IMR-90 (cell line): ENCODE data around the gene HAGH. TPM values are rescaled to one million over a fixed set of nuclear protein-coding genes. Genes with fewer than 3 reads are reported as not detected.

Experiments
- ATAC-seq: fragments of 200-7000 bp; cut with Tn5 transposase; 2 replicates; pipeline ENCODE4 v1.9.1; 2020; ENCODE audit warnings: low read depth, mild to moderate bottlenecking, moderate library complexity
- BruUV-seq: library from RNA; stranded (reverse); fragments of 400-500 nt; replicated peaks from 2 replicates; lab custom pipeline; 2021; lab: Mats Ljungman, UMichigan
- CTCF ChIA-PET: fragments of 300-600 bp; formaldehyde crosslinking; extraction: SDS; loops from one replicate; lab custom pipeline; 2021; ENCODE audit warnings: antibody characterized with exemption; lab: Yijun Ruan, JAX
- POLR2A ChIA-PET: fragments of 300-600 bp; sonication (Branson Sonifier 250); formaldehyde crosslinking; loops from one replicate; lab custom pipeline; 2022; ENCODE audit warnings: antibody characterized with exemption; ENCODE audit not compliant: unreplicated experiment; lab: Charles Lee
- DNase-seq: peaks from one replicate; pipeline ENCODE4 v3.0.0; 2013
- H2AFZ ChIP-seq: replicated peaks from 2 replicates; pipeline ENCODE3; 2013; ENCODE audit warnings: low read length, mild to moderate bottlenecking; ENCODE audit not compliant: poor library complexity
- H2AK5ac ChIP-seq: 2 replicates; pipeline ENCODE4 v1.6.1; 2013; ENCODE audit warnings: low read depth, low read length, inconsistent platforms
- H2AK9ac ChIP-seq: replicated peaks from 2 replicates; pipeline ENCODE3; 2013; ENCODE audit warnings: mild to moderate bottlenecking, low read depth, low read length, moderate library complexity; ENCODE audit not compliant: poor library complexity
- H2BK120ac ChIP-seq: 2 replicates; pipeline ENCODE4 v1.6.1; 2013; ENCODE audit warnings: low read depth, low read length, inconsistent platforms
- H2BK15ac ChIP-seq: 3 replicates; pipeline ENCODE4 v1.6.1; 2013; ENCODE audit warnings: low read depth, low read length, inconsistent platforms
- H2BK20ac ChIP-seq: 2 replicates; pipeline ENCODE4 v1.6.1; 2013; ENCODE audit warnings: low read depth, mild to moderate bottlenecking, inconsistent platforms, low read length, moderate library complexity
- H2BK5ac ChIP-seq: 2 replicates; pipeline ENCODE4 v1.6.1; 2013; ENCODE audit warnings: mild to moderate bottlenecking, low read depth, low read length, inconsistent platforms; ENCODE audit not compliant: poor library complexity, severe bottlenecking
- H3K14ac ChIP-seq: replicated peaks from 2 replicates; pipeline ENCODE4 v1.6.1; 2013; ENCODE audit warnings: low read depth, low read length, inconsistent platforms
- H3K18ac ChIP-seq: 2 replicates; pipeline ENCODE4 v1.6.1; 2013; ENCODE audit warnings: low read depth, low read length, control low read depth
- H3K23ac ChIP-seq: 2 replicates; pipeline ENCODE4 v1.6.1; 2013; ENCODE audit warnings: low read depth, low read length, inconsistent platforms
- H3K27ac ChIP-seq: 2 replicates; pipeline ENCODE4 v1.5.1; 2013; ENCODE audit warnings: mild to moderate bottlenecking, control low read depth, low read length; ENCODE audit not compliant: insufficient read depth
- H3K27me3 ChIP-seq: 2 replicates; pipeline ENCODE4 v1.6.1; 2013; ENCODE audit warnings: low read length; ENCODE audit not compliant: control insufficient read depth, insufficient read depth
- H3K36me3 ChIP-seq: 2 replicates; pipeline ENCODE4 v1.6.1; 2013; ENCODE audit warnings: low read length, mixed read lengths; ENCODE audit not compliant: control insufficient read depth, insufficient read depth
- H3K4ac ChIP-seq: 2 replicates; pipeline ENCODE4 v1.6.1; 2013; ENCODE audit warnings: low read depth, low read length, inconsistent platforms
- H3K4me1 ChIP-seq: 2 replicates; pipeline ENCODE4 v1.6.1; 2013; ENCODE audit warnings: low read length, mixed read lengths; ENCODE audit not compliant: control insufficient read depth, insufficient read depth
- H3K4me2 ChIP-seq: 2 replicates; pipeline ENCODE4 v1.6.1; 2013; ENCODE audit warnings: low read depth, mild to moderate bottlenecking, control low read depth, low read length, moderate library complexity
- H3K4me3 ChIP-seq: 2 replicates; pipeline ENCODE4 v1.5.1; 2013; ENCODE audit warnings: low read depth, mild to moderate bottlenecking, control low read depth, low read length, moderate library complexity; ENCODE audit not compliant: insufficient read depth
- H3K56ac ChIP-seq: 2 replicates; pipeline ENCODE4 v1.6.1; 2013; ENCODE audit warnings: low read length, inconsistent platforms; ENCODE audit not compliant: insufficient read depth; ENCODE audit errors: extremely low read depth
- H3K79me1 ChIP-seq, 2 experiments: 2 replicates each; pipeline ENCODE4 v1.6.1; 2013; ENCODE audit warnings: low read length in 2 of 2, inconsistent platforms in 1 of 2, low read depth in 1 of 2
- H3K9ac ChIP-seq: 2 replicates; pipeline ENCODE4 v1.6.1; 2013; ENCODE audit warnings: low read depth, low read length, control low read depth
- H3K9me1 ChIP-seq: 2 replicates; pipeline ENCODE4 v1.6.1; 2013; ENCODE audit warnings: low read length, inconsistent platforms; ENCODE audit not compliant: insufficient read depth
- H3K9me3 ChIP-seq: 2 replicates; pipeline ENCODE4 v1.6.1; 2013; ENCODE audit warnings: low read length; ENCODE audit not compliant: control insufficient read depth, insufficient read depth
- H4K20me1 ChIP-seq: 2 replicates; pipeline ENCODE4 v1.6.1; 2013; ENCODE audit warnings: low read length, inconsistent platforms; ENCODE audit not compliant: insufficient read depth
- H4K5ac ChIP-seq: 2 replicates; pipeline ENCODE4 v1.6.1; 2013; ENCODE audit warnings: mild to moderate bottlenecking, low read depth, low read length, control low read depth
- H4K8ac ChIP-seq, 2 experiments: 2 replicates each; pipeline ENCODE4 v1.6.1; 2013; ENCODE audit warnings: low read depth in 2 of 2, low read length in 2 of 2, control low read depth in 1 of 2, inconsistent platforms in 1 of 2
- H4K91ac ChIP-seq: 2 replicates; pipeline ENCODE4 v1.6.1; 2013; ENCODE audit warnings: low read depth, low read length, inconsistent platforms; ENCODE audit not compliant: insufficient read depth
- BHLHE40 ChIP-seq: fragments of 150-350 bp; IDR thresholded peaks from 2 replicates; pipeline ENCODE4 v1.6.1; 2016; ENCODE audit warnings: mild to moderate bottlenecking, low read depth, low read length
- CEBPB ChIP-seq: IDR thresholded peaks from 2 replicates; pipeline ENCODE4 v1.6.1; 2012; ENCODE audit warnings: low read depth, low read length, improper control_type of control experiment
- CHD1 ChIP-seq: IDR thresholded peaks from 2 replicates; pipeline ENCODE4 v1.6.1; 2012; ENCODE audit warnings: low read depth, low read length, improper control_type of control experiment
- CTCF ChIP-seq: conservative IDR thresholded peaks from 2 replicates; pipeline ENCODE4 v1.5.1; 2012; ENCODE audit warnings: mild to moderate bottlenecking, low read depth, low read length, improper control_type of control experiment
- FOS ChIP-seq: fragments of 150-350 bp; IDR thresholded peaks from 2 replicates; pipeline ENCODE4 v1.6.1; 2016; ENCODE audit warnings: low read depth, low read length
- MAFK ChIP-seq: IDR thresholded peaks from 2 replicates; pipeline ENCODE4 v1.6.1; 2012; ENCODE audit warnings: low read depth, low read length, improper control_type of control experiment
- MAZ ChIP-seq: IDR thresholded peaks from 2 replicates; pipeline ENCODE4 v1.6.1; 2012; ENCODE audit warnings: low read depth, mild to moderate bottlenecking, low read length, improper control_type of control experiment, moderate library complexity, borderline replicate concordance
- MXI1 ChIP-seq: IDR thresholded peaks from 2 replicates; pipeline ENCODE4 v1.6.1; 2012; ENCODE audit warnings: low read depth, mild to moderate bottlenecking, low read length, moderate library complexity, borderline replicate concordance
- NFE2L2 ChIP-seq: fragments of 150-350 bp; IDR thresholded peaks from 2 replicates; pipeline ENCODE4 v1.6.1; 2016; ENCODE audit warnings: low read depth, mild to moderate bottlenecking, low read length
- POLR2A ChIP-seq: IDR thresholded peaks from 2 replicates; pipeline ENCODE4 v1.6.1; 2012; ENCODE audit warnings: mild to moderate bottlenecking, low read depth, low read length
- RAD21 ChIP-seq: IDR thresholded peaks from 2 replicates; pipeline ENCODE4 v1.6.1; 2012; ENCODE audit warnings: low read length, improper control_type of control experiment
- RCOR1 ChIP-seq: IDR thresholded peaks from 2 replicates; pipeline ENCODE4 v1.6.1; 2012; ENCODE audit warnings: mild to moderate bottlenecking, low read length, improper control_type of control experiment; ENCODE audit not compliant: insufficient replicate concordance
- RFX5 ChIP-seq: IDR thresholded peaks from 2 replicates; pipeline ENCODE4 v1.8.0; 2012; ENCODE audit warnings: low read depth, mild to moderate bottlenecking, low read length, moderate library complexity
- SMC3 ChIP-seq: fragments of 150-350 bp; IDR thresholded peaks from 2 replicates; pipeline ENCODE4 v1.6.1; 2016; ENCODE audit warnings: low read depth, mild to moderate bottlenecking, antibody characterized with exemption, low read length, moderate library complexity
- USF2 ChIP-seq: fragments of 150-350 bp; IDR thresholded peaks from 2 replicates; pipeline ENCODE4 v1.6.1; 2017; ENCODE audit warnings: mild to moderate bottlenecking, antibody characterized with exemption, low read length, low read depth
- WGBS, 2 experiments: methylation state at CpG; one replicate each; pipeline versions ENCODE4 v1.1.5 to v1.1.7; 2013; ENCODE audit warnings: missing lambda C conversion rate in 2 of 2; ENCODE audit not compliant: insufficient read length in 1 of 2; ENCODE audit errors: extremely low coverage in 2 of 2; 5-methylcytosine and 5-hydroxymethylcytosine counted together
- dilution Hi-C: fragments of 300-500 bp; cut with HindIII; formaldehyde crosslinking; loops from one replicate; pipeline ENCODE4 v1.14.3; 2018; ENCODE audit warnings: low sequenced_read_pairs; ENCODE audit not compliant: unreplicated experiment
- in situ Hi-C: fragments of 300-500 bp; cut with MboI; formaldehyde crosslinking; loops from 3 replicates; pipeline ENCODE4 v1.14.3; 2019; ENCODE audit warnings: low sequenced_read_pairs, inconsistent platforms, mixed read lengths
- intact Hi-C: fragments of 100-400 bp; cut with micrococcal nuclease; formaldehyde crosslinking; loops from 2 replicates; pipeline ENCODE4 v1.10.0; 2022
- polyA plus RNA-seq, 3 experiments: library from polyadenylated mRNA; depleted of rRNA; stranded (reverse); fragments of >200 nt; gene quantifications; 2 replicates each; pipeline ENCODE4 v1.2.3, GENCODE V29; 2012; ENCODE audit warnings: low replicate concordance in 1 of 3
- total RNA-seq: library from RNA; depleted of rRNA; stranded (reverse); fragments of >200 nt; gene quantifications from 2 replicates; pipeline ENCODE4 v1.2.3, GENCODE V29; 2012

The HAGH gene
- total and polyA plus RNA-seq, 2 of the 4 experiments (the other 2 are of a cell fraction): 30.8 to 52.2 TPM

- no peak overlapping the region for H4K91ac ChIP-seq
- DNase-seq (no peak), ATAC-seq (no peak)
- no peak overlapping the region for H3K4me2 ChIP-seq
- H4K8ac ChIP-seq: no peak overlapping the region
- no TSS peak for BruUV-seq
- no peak overlapping the region for H2BK20ac ChIP-seq
- in situ Hi-C loops (no loop called here), intact Hi-C loops (no loop called here), dilution Hi-C loops (no loop called here)
- peaks cover 2 to 22% of the 10 kb centered on the region in 2 experiments; a peak in 3 of 4 replicates for H3K79me1 ChIP-seq
- H3K56ac ChIP-seq: no peak overlapping the region
- no peak overlapping the region for H2BK120ac ChIP-seq
- H3K4me3 ChIP-seq: no peak overlapping the region
- H2AFZ ChIP-seq: no peak overlapping the region
- H3K23ac ChIP-seq: no peak overlapping the region
- H3K27me3 ChIP-seq: no peaks in the 10 kb centered on the region
- no peak overlapping the region for H2BK15ac ChIP-seq
- ChIA-PET CTCF (no interaction called here), POLR2A (no interaction called here)
- no peaks in the 10 kb centered on the region for H3K4me1 ChIP-seq
- no peak overlapping the region for H2AK9ac ChIP-seq
- WGBS, 2 experiments: 88% methylated on average over 5 of the region's 25 CpGs; no CpG with 5 or more reads in 1 of the 2 experiments
- no peak overlapping the region for H4K5ac ChIP-seq
- H4K20me1 ChIP-seq: 0 out of 2 replicates have a peak, but pooled peaks cover 3% of the 10 kb centered on the region
- H2BK5ac ChIP-seq: no peak overlapping the region
- H3K9me1 ChIP-seq: peaks cover 2% of the 10 kb centered on the region
- H2AK5ac ChIP-seq: no peak overlapping the region
- no peak overlapping the region for H3K18ac ChIP-seq
- peaks cover 18% of the 10 kb centered on the region for H3K36me3 ChIP-seq
- H3K4ac ChIP-seq: no peak overlapping the region
- no peak overlapping the region for H3K9ac ChIP-seq
- H3K9me3 ChIP-seq: no peaks in the 10 kb centered on the region
- H3K27ac ChIP-seq: no peak overlapping the region
- no peak overlapping the region for H3K14ac ChIP-seq
- TF ChIP-seq CHD1: no peak
- no peak for TF ChIP-seq MAZ
- no peak for TF ChIP-seq USF2
- no peak for TF ChIP-seq POLR2A
- no peak for TF ChIP-seq MXI1
- TF ChIP-seq CEBPB: no peak
- no peak for TF ChIP-seq BHLHE40
- no peak for TF ChIP-seq CTCF
- TF ChIP-seq RAD21: no peak
- no peak for TF ChIP-seq NFE2L2
- no peak for TF ChIP-seq FOS
- TF ChIP-seq MAFK: no peak
- TF ChIP-seq RCOR1: no peak
- TF ChIP-seq RFX5: no peak
- no peak for TF ChIP-seq SMC3
These were observed 6.3 kb downstream of the HAGH start for GRCh38 chr16:1820096-1820945.
